ENCODE results near the gene ALPP.
"Not testable (repeated sequence)": the region's sequence is repeated elsewhere in the genome, so short reads cannot be mapped to it uniquely, and the experiment has no call there.

ALPP gene

GRCh38 chr2:232378735-232379151 lies at the start of gene ALPP:
TSS of gene ALPP (plus strand) at chr2:232378751. CDS start at chr2:232378803, 52 bp downstream.
- not testable (repeated sequence) for DNase-seq

GRCh38 chr2:232329716-232330067 lies 48.9 kb upstream of the ALPP start:
- DNase-seq = no peak

GRCh38 chr2:232330068-232330999 lies 48.2 kb upstream of the ALPP start:
- DNase-seq = no peak

- not testable (repeated sequence) for DNase-seq
Observed at GRCh38 chr2:232331061-232331460, 47.5 kb upstream of the ALPP start.

GRCh38 chr2:232331641-232332040 lies 46.9 kb upstream of the ALPP start:
- DNase-seq = not testable (repeated sequence)

GRCh38 chr2:232332244-232332939 lies 46.2 kb upstream of the ALPP start:
- not testable (repeated sequence) for DNase-seq

DNA sequence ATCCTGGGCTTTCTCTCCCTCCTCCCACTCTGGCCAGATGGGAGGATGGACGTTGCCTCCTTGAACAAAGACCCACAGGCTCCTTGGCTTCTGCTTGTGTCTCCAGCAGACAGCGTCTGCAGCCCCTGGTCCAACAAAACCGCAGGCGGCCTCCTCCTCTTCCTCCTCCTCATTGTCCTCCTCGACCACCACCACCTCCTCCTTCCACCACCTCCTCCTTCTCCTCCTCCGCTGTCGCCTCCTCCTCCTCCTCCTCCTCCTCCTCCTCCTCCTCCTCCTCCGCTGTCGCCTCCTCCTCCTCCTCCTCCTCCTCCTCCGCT lies 45.7 kb upstream of the ALPP start:
- DNase-seq = no peak

DNA sequence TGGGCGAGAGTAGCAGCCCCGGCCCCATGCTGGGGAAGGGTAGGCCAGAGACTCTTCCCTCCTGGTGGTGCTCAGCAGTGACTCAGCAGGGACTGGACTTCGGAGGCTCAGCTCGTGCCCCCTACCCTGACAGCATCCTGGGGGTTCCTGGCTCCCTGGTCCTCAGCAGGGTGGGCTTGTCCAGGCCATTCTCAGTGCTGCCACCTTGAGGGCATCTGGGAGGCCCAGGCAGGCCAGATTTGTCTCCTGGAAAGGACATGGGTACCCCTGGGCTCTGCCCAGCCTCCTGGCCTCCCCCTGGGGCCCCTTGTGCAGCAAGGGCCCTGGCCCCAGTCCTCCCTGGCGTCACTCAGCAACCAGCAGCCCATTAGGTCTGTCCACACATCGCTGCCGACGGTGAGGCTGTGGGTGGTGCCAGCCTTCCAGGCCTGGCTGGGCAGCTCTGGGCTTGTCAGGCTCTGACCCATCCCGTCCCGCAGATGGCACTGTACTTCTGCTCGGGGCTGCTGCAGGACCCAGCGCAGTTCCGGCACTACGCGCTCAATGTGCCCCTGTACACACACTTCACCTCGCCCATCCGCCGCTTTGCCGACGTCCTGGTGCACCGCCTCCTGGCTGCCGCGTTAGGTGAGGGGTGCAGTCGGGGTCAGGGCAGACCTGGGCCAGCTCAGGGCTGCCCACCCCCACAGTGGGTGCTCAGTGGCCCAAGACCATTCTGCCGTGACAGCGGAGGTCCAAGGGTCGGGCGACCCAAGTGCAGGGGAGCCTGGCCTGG lies 45.0 kb upstream of the ALPP start:
- DNase-seq = no peak

DNA sequence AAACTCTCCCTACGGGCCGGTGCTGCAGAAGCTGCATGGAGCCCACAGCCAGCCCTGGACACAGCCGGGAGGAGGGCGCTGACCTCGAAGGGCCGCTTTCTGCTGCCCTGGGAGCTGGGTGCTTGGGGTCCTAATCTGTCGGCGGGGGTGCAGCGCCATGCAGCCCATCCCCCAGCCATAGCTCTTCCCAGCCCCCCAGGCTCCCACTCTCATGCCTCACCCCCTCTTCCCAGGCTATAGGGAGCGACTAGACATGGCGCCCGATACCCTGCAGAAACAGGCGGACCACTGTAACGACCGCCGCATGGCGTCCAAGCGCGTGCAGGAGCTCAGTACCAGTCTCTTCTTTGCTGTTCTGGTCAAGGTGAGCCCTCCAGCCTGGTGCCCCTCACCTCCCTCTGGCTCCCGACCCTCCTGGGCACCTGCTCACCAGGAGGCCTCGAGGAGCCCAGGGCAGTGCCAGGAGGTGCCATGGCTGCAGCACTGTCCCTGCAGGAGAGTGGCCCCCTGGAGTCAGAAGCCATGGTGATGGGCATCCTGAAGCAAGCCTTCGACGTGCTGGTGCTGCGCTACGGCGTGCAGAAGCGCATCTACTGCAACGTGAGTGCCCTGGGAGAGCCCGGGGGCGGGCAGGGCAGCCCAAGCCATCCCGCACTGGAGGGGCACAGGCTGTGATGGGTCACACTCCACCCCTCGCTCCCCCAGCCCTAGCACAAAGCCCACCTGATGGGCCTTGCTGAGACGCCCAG lies 44.2 kb upstream of the ALPP start:
- DNase-seq = not testable (repeated sequence)

DNA sequence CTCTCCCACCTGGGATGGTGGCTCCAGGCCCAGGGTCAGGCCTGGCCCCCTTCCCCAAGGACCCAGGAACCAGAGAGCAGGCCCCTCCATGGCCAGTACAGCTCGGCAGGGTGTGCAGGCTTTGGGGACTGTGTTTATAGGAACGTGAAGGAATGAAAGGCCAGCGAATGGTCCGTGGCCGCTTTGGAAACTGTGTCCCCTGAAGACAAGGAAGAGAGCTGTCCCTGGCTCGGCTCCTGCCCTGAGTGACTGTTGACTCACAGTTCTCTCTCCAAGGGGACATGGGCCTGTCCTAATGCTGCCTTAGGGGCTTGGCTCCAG lies 43.7 kb upstream of the ALPP start:
- not testable (repeated sequence) for DNase-seq

- not testable (repeated sequence) for DNase-seq
Observed at GRCh38 chr2:232335206-232335858, 43.2 kb upstream of the ALPP start.

GRCh38 chr2:232335859-232336215 lies 42.7 kb upstream of the ALPP start:
- DNase-seq = no peak

DNA sequence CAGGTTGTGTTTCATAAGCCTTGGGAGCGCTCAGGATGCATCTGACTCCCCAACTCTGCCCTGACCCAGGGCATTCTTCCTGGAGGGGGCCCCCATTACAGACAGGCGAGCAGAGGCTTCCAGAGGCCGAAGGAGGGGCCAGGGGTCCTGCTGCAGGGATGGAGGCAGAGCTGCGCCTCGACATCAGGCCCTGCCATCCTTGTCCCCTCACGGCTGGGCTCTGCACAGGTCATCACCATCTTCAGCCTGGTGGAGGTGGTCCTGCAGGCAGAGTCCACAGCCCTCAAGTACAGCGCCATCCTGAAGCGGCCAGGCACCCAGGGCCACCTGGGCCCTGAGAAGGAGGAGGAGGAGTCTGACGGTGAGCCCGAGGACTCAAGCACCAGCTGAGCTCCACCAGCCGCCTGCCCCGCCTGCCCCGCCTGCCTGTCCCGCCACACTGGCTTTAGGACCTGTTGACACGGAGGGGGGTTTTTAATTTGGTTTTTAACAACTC lies 42.3 kb upstream of the ALPP start:
- no peak for DNase-seq

GRCh38 chr2:232336981-232337720 lies 41.4 kb upstream of the ALPP start:
- DNase-seq = no peak

DNA sequence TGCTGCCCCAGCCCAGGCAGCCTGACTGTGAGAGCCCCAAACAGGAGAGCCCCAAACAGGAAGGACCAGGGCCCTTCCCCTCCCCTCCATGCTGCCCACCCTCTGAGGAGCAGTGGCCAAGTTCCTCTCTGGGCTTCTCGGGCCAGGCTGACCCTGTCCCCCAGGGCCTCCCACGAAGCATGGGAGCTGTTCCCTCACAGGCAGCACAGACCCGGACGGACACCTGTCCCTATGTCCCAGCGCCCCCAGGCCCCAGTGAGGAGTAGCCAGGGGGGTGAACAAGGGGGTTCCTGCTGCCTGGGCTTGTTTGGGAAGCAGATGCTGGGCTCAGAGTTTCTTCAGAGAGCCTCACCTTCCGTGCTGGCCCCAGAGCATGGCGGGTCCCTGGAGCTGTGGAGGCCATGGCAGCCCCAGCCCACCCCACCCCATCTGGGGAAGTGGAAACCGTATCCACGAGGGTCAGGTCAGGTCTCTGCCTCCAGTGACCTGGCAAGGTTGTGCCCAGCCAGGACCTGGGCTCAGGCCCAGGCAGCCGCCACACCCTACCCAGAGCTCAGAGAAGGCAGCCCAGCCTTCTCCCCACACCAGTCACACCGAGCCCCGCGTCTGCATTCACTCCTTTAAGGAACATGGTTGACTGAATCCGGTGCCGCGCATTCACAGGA lies 40.3 kb upstream of the ALPP start:
- DNase-seq = not testable (repeated sequence)

DNA sequence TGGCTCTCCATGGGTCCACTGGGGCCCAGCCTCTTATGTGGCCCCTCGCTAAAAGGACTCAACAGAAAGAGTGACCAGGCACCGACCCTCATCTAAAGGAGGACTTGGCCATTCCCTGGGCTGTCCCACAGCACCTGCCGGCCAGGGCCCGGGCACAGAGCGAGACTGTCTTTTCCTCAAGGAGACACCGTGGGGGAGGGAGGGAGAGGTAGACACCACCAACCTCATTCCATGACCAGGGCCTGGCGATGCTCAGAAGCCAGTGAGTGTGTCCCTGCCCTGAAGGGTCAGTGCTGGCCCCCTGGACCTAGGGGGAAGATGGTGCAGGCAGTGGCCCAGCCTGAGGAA lies 39.8 kb upstream of the ALPP start:
- DNase-seq = no peak

DNA sequence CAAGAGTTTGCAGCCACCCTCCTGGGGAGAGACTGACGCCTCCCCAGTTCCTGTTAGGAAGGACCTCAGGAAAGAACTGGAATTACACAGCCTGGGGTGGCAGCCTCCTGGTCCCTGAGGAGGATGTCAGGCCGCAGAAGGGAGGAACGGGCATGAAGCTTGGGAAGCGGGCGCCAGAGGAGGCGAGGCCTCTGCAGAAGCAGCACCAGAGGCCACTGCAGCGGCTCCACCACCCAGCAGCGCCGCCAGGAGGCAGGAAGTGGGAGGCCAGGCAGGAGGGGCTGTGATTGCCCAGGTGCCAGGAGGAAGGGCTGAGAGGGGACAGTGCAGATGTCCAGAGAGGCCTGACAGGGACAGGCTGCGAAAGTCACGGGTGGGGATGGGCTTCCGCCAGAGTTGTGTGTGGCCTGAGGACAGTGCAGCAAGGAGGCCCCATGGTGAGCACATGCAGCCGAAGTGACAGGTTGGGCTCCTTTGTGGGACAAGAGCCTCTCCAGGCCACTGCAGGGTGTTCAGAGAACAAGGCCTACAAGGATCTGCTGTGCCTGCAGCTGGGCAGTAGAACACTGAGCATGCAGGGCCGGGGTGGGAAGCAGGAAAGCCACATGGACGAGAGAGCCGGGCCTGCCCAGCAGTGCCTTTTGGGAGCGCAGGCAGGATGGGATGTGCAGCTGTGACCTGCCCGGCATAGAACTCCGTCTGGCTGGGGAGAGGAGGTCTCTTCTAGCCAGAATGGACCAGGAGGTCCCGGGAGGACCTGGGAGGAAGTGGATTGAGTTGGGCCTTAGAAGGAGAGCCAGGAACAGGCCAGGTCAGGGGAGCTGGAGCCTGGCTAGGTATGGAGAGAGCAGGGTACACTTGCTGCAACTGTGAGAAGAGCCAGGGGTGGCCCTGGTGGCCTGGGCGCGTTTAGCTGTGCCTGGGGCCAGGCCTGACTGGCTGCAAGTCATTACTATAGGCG lies 39.1 kb upstream of the ALPP start:
- no peak for DNase-seq

DNA sequence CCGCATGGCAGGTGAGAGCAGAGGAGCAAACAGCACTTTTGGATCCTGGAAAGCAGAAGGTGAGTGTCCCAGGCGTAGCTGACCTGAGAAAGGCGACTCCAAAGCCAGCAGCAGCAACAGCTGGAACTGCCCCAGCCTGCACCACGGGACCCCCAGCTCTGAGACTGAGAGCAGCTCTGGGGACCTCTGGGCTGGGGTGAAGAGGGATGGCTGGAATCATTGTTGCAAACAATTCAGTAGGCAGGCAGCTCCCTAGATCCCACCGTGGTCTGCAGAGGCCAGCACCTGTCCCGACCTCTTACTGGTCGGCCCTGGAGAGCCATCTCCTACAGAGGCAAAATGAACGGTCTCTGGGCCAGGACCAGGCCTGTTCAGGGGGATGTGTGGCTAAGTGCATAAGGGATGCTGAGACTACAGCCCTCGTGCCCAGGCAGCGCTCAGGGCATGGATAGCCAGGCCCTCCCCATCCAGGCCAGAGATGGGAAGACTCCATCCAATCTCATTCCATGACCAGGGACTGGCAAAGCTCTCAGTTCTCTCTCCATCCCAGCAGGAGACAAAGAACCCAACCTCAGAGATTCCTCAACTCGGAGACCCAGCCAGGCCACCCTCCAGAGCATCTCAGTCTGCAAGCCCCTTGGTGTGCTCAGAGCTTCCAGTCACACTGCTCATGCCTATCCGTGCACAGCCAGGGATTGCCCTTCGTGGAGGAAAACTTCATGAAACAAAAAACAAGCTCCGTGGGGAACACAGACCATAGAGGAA lies 38.2 kb upstream of the ALPP start:
- no peak for DNase-seq

Measured in NCI-H1092 treated with DMSO at 0.1 percent for 48 hours (cell line).